ENCODE measurements around the gene PLEKHA6. TPM values are rescaled to one million over a fixed set of nuclear protein-coding genes. Genes with fewer than 3 reads are reported as not detected.

PLEKHA6 gene
- total RNA-seq, 4 donors from 2014 or later, result 3.7 to 15.4 (median 12.8) TPM

DNA sequence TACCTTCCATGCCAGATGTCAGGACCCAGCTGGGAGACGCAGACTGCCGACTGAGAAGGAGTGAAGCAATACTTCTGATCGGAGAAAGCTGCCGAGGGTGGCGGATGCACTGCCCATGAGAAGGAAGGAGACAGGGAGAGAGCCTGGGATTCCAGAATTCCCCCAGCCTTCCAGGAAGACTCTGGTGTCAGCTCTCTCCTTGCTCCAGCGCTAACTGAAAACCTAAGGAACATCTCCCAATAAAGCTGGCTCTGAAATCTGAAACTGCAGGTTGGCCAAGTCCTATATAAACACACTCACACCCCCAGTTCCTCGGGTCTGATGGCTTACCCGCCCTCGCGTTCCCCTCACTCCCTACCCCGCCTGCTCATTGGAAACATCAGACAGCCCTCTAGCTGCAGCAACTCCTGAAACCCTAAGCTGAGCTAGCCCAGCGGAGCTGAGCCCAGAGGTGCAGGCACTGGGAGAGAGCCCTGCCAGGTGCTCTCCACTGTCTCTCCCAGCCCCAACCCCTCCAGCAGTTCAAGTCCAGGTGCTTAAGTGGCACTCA, 52.3 kb downstream of the PLEKHA6 start:
- no peaks in the 10 kb centered on the region for H3K9me3 ChIP-seq
- DNase-seq (ENCODE audit: low spot score in 2 of 2), result no peak
- no peaks in the 10 kb centered on the region for H3K27me3 ChIP-seq
- H3K4me1 ChIP-seq, result peaks cover 14% of the 10 kb centered on the region
- peak overlapping the region; percentile 20 for H3K4me3 ChIP-seq
- no peaks in the 10 kb centered on the region for H3K36me3 ChIP-seq
- H3K27ac ChIP-seq, result no peak overlapping the region
- no peak for TF ChIP-seq EP300 (IDR thresholded peaks at IDR 0.05)
- TF ChIP-seq, protein P1, sequence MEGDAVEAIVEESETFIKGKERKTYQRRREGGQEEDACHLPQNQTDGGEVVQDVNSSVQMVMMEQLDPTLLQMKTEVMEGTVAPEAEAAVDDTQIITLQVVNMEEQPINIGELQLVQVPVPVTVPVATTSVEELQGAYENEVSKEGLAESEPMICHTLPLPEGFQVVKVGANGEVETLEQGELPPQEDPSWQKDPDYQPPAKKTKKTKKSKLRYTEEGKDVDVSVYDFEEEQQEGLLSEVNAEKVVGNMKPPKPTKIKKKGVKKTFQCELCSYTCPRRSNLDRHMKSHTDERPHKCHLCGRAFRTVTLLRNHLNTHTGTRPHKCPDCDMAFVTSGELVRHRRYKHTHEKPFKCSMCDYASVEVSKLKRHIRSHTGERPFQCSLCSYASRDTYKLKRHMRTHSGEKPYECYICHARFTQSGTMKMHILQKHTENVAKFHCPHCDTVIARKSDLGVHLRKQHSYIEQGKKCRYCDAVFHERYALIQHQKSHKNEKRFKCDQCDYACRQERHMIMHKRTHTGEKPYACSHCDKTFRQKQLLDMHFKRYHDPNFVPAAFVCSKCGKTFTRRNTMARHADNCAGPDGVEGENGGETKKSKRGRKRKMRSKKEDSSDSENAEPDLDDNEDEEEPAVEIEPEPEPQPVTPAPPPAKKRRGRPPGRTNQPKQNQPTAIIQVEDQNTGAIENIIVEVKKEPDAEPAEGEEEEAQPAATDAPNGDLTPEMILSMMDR (IDR thresholded peaks at IDR 0.05), result no peak
- TF ChIP-seq POLR2AphosphoS5 (IDR thresholded peaks at IDR 0.05), result no peak
- TF ChIP-seq POLR2A (IDR thresholded peaks at IDR 0.05), result no peak
- WGBS, result 23% methylated on average over 11 of the region's 12 CpGs

GRCh38 chr1:204306076-204306475, 53.7 kb downstream of the PLEKHA6 start:
- Histone ChIP-seq H3K36me3 (no peaks in the 10 kb centered on the region), H3K27ac (no peak overlapping the region), H3K9me3 (no peaks in the 10 kb centered on the region), H3K4me1 (peaks cover 27% of the 10 kb centered on the region), H3K27me3 (no peaks in the 10 kb centered on the region), H3K4me3 (no peak overlapping the region)
- 85% methylated on average over 3 of the region's 3 CpGs for WGBS
- TF ChIP-seq, protein P1 (IDR thresholded peaks at IDR 0.05), result no peak
- TF ChIP-seq POLR2AphosphoS5 (IDR thresholded peaks at IDR 0.05) (no peak), EP300 (IDR thresholded peaks at IDR 0.05) (no peak), POLR2A (IDR thresholded peaks at IDR 0.05) (no peak)
- no peak for DNase-seq (ENCODE audit: low spot score in 2 of 2)

- Histone ChIP-seq H3K27me3 (no peaks in the 10 kb centered on the region), H3K36me3 (no peaks in the 10 kb centered on the region), H3K4me3 (no peak overlapping the region), H3K4me1 (peaks cover 47% of the 10 kb centered on the region), H3K9me3 (no peaks in the 10 kb centered on the region), H3K27ac (no peak overlapping the region)
- WGBS, result 78% methylated on average over 4 of the region's 4 CpGs
- no peak for DNase-seq (ENCODE audit: low spot score in 2 of 2)
- no peak for TF ChIP-seq EP300 (IDR thresholded peaks at IDR 0.05)
- no peak for TF ChIP-seq POLR2A (IDR thresholded peaks at IDR 0.05)
- TF ChIP-seq, protein P1 (IDR thresholded peaks at IDR 0.05), result no peak
- TF ChIP-seq POLR2AphosphoS5 (IDR thresholded peaks at IDR 0.05), result no peak
These were observed 55.7 kb downstream of the PLEKHA6 start for GRCh38 chr1:204304067-204304466.

DNA sequence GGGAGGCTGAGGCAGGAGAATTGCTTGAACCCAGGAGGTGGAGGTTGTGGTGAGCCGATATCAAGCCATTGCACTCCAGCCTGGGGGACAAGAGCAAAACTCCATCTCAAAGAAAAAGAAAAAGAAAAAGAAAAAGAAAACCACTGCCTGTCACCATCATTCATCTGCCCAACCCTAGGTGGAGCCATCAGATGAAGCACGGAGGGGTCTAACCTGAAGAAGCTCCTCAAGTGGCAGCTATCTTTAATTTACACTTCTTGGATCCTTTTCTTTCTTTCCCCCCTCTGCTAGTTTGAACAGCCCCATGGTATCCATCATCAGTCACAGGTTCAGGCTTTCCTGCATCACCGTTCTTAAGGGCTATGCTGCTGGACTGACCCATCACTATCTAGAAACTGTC, 57.0 kb downstream of the PLEKHA6 start:
- peaks cover 42% of the 10 kb centered on the region for H3K4me1 ChIP-seq
- no peak for DNase-seq (ENCODE audit: low spot score in 2 of 2)
- no peaks in the 10 kb centered on the region for H3K9me3 ChIP-seq
- H3K36me3 ChIP-seq, result no peaks in the 10 kb centered on the region
- WGBS, result 89% methylated on average over 3 of the region's 3 CpGs
- no peaks in the 10 kb centered on the region for H3K27me3 ChIP-seq
- H3K4me3 ChIP-seq, result no peak overlapping the region
- TF ChIP-seq EP300 (IDR thresholded peaks at IDR 0.05) (no peak), POLR2A (IDR thresholded peaks at IDR 0.05) (no peak), POLR2AphosphoS5 (IDR thresholded peaks at IDR 0.05) (no peak)
- TF ChIP-seq, protein P1 (IDR thresholded peaks at IDR 0.05), result no peak
- no peak overlapping the region for H3K27ac ChIP-seq

DNA sequence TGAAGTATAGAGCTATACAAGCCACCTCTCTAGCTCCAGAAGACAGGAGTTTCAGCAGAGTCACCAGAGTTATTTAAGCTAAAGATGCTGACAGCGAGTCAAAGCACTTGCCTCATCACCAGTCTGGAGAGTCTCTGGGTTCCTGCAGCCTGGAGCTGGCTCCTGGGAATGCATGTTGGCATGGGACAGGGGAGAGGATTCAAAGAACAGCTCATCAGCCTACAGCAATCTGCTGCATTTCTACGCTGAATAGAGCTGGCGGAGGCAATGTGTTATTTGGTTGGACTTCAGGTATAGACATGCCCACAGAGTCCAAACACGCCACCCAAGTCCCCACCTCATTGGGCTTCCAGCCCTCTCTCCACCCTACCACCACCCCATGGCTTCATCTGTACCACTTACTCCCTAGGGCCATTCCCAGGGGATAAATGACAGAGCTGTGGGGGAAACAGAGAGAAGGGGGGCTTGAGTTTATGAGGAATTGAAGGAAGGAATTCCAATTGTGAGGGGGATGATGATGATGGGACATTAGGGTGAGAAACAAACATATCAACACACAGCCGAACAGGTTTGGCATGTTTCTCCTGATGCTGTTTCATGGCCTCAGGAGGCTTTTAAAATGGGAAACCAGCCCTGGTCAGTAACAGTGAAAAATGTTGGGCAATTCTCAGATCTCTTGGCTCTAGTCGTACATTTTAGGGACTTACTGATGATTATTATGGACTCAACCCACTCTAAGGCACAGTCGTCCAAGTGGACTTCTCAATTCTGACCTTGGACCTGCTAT, 58.4 kb downstream of the PLEKHA6 start:
- Histone ChIP-seq H3K9me3 (no peaks in the 10 kb centered on the region), H3K27ac (peak overlapping the region; percentile 52)
- WGBS, result 64% methylated on average over 7 of the region's 7 CpGs

More for the DNA sequence above, 58.4 kb downstream of the PLEKHA6 start:
- Histone ChIP-seq H3K27me3 (no peaks in the 10 kb centered on the region), H3K4me1 (peaks cover 41% of the 10 kb centered on the region), H3K36me3 (no peaks in the 10 kb centered on the region), H3K4me3 (no peak overlapping the region)
- no peak for DNase-seq (ENCODE audit: low spot score in 2 of 2)
- TF ChIP-seq POLR2A (IDR thresholded peaks at IDR 0.05) (no peak), POLR2AphosphoS5 (IDR thresholded peaks at IDR 0.05) (no peak), EP300 (IDR thresholded peaks at IDR 0.05) (no peak)
- TF ChIP-seq, protein P1 (IDR thresholded peaks at IDR 0.05), result no peak
